Stimulated activated naive B cell treated with anti-CD40 and anti-IgM and Interleukin-4, amounts not matched to agents 10 μg/mL and 1 μg/mL and 100 μg/mL, for 72 hours (primary cell): Measurements from ENCODE around the gene NET1.
"Not testable (repeated sequence)": the region's sequence is repeated elsewhere in the genome, so short reads cannot be mapped to it uniquely, and the experiment has no call there.

Experiments used
- ATAC-seq, 2 donors: fragments of 150-1000 bp; cut with Tn5 transposase; replicated peaks; 2 replicates each; pipeline ENCODE4 v1.10.0; 2021; ENCODE audit warnings: moderate library complexity in 1 of 2
- DNase-seq: peaks from one replicate; pipeline ENCODE4 v3.0.0; 2021
- H3K27ac Mint-ChIP-seq: one replicate; pipeline ENCODE4 v1.8.0; 2022; ENCODE audit warnings: mild to moderate bottlenecking, mixed read lengths
- H3K27me3 Mint-ChIP-seq, 2 donors: one replicate each; pipeline ENCODE4 v1.8.0; 2022; ENCODE audit warnings: mixed read lengths in 2 of 2
- H3K36me3 Mint-ChIP-seq, 2 donors: one replicate each; pipeline ENCODE4 v1.8.0; 2022; ENCODE audit warnings: mixed read lengths in 2 of 2, mild to moderate bottlenecking in 1 of 2
- H3K4me1 Mint-ChIP-seq, 2 donors: one replicate each; pipeline ENCODE4 v1.8.0; 2022; ENCODE audit warnings: mixed read lengths in 2 of 2, mild to moderate bottlenecking in 1 of 2
- H3K4me3 Mint-ChIP-seq, 2 donors: one replicate each; pipeline ENCODE4 v1.8.0; 2022; ENCODE audit warnings: mild to moderate bottlenecking in 2 of 2, mixed read lengths in 2 of 2, moderate library complexity in 1 of 2
- H3K9me3 Mint-ChIP-seq, 2 donors: one replicate each; pipeline ENCODE4 v1.8.0; 2022; ENCODE audit warnings: mixed read lengths in 2 of 2, mild to moderate bottlenecking in 1 of 2

The NET1 gene, protein sequence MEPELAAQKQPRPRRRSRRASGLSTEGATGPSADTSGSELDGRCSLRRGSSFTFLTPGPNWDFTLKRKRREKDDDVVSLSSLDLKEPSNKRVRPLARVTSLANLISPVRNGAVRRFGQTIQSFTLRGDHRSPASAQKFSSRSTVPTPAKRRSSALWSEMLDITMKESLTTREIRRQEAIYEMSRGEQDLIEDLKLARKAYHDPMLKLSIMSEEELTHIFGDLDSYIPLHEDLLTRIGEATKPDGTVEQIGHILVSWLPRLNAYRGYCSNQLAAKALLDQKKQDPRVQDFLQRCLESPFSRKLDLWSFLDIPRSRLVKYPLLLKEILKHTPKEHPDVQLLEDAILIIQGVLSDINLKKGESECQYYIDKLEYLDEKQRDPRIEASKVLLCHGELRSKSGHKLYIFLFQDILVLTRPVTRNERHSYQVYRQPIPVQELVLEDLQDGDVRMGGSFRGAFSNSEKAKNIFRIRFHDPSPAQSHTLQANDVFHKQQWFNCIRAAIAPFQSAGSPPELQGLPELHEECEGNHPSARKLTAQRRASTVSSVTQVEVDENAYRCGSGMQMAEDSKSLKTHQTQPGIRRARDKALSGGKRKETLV

DNA sequence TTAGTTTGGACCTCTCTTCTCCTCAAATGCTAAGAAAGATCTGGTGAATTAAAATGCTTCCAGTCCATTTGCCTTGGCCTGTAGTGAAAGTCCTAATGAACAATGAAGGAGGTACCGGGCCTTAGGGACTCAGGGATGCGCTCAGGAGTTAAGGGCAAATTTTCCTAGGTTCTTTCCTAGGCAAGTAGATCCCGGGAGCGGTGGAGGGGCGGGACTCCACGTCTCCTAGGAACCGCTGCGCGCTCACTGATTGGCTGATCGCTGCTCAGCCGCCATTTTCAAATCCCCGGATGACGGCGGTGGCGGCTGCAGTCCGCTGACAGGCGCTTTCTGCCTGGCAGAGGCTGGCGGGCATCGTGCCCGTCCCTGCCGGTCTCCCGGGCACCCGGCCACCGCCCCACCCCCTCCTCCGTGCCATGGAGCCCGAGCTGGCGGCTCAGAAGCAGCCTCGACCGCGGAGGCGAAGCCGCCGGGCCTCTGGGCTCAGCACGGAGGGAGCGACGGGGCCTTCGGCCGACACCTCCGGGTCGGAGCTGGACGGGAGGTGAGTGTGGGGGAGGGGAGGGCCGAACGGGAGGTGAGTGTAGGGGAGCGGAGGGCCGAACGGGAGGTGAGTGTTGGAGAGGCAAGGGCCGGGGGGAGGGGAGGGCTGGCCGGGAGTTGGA lies at the start of gene NET1:
Gene NET1 (plus strand): TSS at position 281 of the 665 bp plus-strand sequence. CDS start 136 bp downstream, at position 417.
- no peaks in the 10 kb centered on the region for H3K36me3 Mint-ChIP-seq
- peaks cover 4 to 5% of the 10 kb centered on the region in 2 donors for H3K9me3 Mint-ChIP-seq
- DNase-seq (peak; percentile 62), ATAC-seq (peak; percentile 93)
- peak within 1 kb of the TSS in 1 of 2 donors; percentile 79 for H3K4me3 Mint-ChIP-seq
- H3K4me1 Mint-ChIP-seq = no peaks in the 10 kb centered on the region
- H3K27me3 Mint-ChIP-seq = peaks cover 13 to 18% of the 10 kb centered on the region in 2 donors
- H3K27ac Mint-ChIP-seq = no peak within 1 kb of the TSS

DNA sequence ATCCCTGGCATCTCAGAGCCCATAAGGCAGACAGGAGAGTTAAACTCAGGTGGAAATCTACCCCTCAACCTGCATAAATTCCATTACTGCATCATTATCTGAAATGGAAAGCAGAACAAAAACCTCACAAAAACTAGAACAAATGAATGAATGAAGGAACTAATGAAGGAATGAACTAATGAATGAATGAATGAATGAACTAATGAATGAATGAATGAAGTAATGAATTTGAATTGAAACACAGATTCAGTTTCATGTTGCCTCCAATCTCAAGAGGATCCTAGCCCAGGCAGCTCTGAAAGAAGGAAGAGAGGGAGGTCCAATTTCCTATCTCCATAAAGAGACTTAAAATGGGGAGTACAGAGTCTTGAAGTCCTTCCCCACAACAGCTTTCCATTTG lies 49.5 kb upstream of the NET1 start:
- no peaks in the 10 kb centered on the region for H3K9me3 Mint-ChIP-seq
- H3K27ac Mint-ChIP-seq = no peak overlapping the region
- ATAC-seq (no peak), DNase-seq (no peak)
- H3K36me3 Mint-ChIP-seq = no peaks in the 10 kb centered on the region
- H3K27me3 Mint-ChIP-seq = peaks cover 22 to 36% of the 10 kb centered on the region in 2 donors
- no peak overlapping the region for H3K4me3 Mint-ChIP-seq
- H3K4me1 Mint-ChIP-seq = no peaks in the 10 kb centered on the region

DNA sequence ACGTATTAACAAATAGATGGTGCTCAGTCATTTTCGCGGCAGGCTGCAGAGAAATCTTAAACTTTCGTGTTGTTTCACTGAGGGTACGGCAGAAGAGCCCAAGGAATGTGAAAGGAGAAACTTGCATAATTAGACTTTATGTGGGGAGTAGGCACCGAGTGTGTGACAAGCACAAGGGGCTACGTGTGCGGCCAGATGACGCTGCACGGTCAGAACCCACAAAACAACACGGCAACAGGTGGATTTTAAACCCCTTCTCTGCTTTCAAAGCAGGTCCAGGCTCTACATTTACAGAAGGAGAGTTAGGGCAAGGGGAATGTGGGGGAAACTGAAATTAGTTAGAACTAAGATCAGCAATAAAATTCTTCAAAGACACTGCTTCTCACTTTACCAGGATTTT lies 48.0 kb upstream of the NET1 start:
- no peak for DNase-seq
- Mint-ChIP-seq H3K36me3 (no peaks in the 10 kb centered on the region), H3K27me3 (peaks cover 17 to 31% of the 10 kb centered on the region in 2 donors), H3K4me1 (no peaks in the 10 kb centered on the region), H3K4me3 (no peak overlapping the region), H3K9me3 (no peaks in the 10 kb centered on the region), H3K27ac (no peak overlapping the region)
- no peak for ATAC-seq

DNA sequence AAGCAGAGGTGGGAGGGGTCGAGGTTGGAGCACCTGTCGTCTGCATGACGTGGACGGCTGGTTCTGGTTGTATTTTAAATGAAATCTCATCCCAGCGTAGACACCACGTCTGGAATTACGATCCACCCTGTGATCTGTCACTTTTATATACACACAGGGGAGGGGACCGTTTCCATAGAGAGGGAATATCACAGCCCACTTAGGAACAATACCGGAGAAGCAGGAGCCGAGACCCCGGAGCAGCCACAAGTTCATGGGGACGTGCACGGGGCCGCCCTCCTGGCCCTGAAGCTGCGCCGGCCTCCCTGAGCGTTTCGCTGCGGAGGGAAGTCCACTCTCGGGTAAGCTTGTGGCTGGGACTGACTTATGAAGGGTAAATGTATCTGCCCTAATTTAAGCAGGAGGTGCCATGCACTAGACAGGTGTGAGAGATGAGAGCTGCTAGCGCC lies 47.4 kb upstream of the NET1 start, which contains the start of gene UCN3:
Gene UCN3 (plus strand): TSS at position 77 of the 449 bp plus-strand sequence. CDS start 8,755 bp downstream, outside the sequence.
- ATAC-seq = no peak
- H3K9me3 Mint-ChIP-seq = peaks cover 0 to 5% of the 10 kb centered on the region in 2 donors
- no peak within 1 kb of the TSS for H3K27ac Mint-ChIP-seq
- H3K36me3 Mint-ChIP-seq = no peaks in the 10 kb centered on the region
- H3K4me3 Mint-ChIP-seq = no peak within 1 kb of the TSS
- no peak for DNase-seq
- peaks cover 12 to 26% of the 10 kb centered on the region in 2 donors for H3K27me3 Mint-ChIP-seq
- no peaks in the 10 kb centered on the region for H3K4me1 Mint-ChIP-seq

DNA sequence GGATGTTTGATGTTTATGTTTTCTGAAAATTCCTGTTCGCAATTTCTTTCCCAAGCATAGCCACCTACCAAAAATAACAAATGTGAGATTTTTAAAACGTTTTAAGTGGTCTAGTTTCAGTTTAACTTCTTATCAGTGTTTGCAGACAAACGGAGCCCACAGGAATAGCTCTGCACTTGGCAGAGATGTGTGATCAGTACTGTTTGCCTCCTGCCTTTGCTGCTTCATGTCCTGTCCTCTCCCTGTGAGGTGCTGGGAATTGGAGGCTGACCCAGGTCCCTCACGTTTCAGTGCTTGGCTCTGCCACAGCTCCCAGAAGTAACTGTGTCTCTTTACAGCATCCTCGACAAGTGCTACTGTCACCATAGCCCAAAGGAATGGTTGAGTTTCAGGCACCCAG lies 46.4 kb upstream of the NET1 start:
- Mint-ChIP-seq H3K4me1 (peaks cover 0 to under 1% of the 10 kb centered on the region in 2 donors), H3K36me3 (no peaks in the 10 kb centered on the region), H3K27me3 (peaks cover 11 to 18% of the 10 kb centered on the region in 2 donors), H3K4me3 (no peak overlapping the region), H3K27ac (no peak overlapping the region), H3K9me3 (peaks cover 4 to 10% of the 10 kb centered on the region in 2 donors)
- DNase-seq (no peak), ATAC-seq (no peak)

DNA sequence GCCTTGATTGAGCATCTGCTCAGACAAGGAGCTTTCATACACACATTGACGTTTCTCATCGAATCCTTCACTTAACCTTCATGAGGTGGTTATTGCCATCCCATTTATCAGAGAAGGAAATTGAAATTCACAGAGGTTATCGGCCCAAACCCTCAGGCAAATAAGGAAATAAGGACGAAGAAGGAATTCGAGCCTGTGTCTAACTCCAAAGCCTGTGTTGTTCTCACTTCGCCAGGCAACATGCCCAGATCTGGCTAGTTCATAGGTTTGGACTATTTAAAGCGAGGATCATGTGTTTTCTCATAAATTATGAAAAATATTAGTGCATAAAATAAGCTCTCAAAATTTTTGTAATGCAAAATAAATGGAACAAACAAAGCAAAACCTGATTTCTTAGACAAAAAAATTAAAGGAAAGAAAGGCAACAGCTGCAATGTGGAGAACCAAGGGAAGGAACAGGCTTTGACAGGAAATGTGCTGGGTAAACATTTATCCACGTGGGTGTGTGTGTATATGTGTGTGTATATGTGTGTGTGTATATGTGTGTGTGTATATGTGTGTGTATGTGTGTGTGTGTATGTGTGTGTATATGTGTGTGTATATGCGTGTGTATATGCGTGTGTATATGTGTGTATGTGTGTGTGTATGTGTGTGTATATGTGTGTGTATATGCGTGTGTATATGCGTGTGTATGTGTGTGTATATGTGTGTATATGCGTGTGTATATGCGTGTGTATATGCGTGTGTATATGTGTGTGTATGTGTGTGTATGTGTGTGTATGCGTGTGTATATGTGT lies 42.8 kb upstream of the NET1 start:
- H3K27me3 Mint-ChIP-seq = peaks cover 11 to 16% of the 10 kb centered on the region in 2 donors
- no peak overlapping the region for H3K4me3 Mint-ChIP-seq
- H3K27ac Mint-ChIP-seq = no peak overlapping the region
- H3K4me1 Mint-ChIP-seq = peaks cover 0 to 2% of the 10 kb centered on the region in 2 donors
- ATAC-seq (no peak), DNase-seq (no peak)
- H3K9me3 Mint-ChIP-seq = peaks cover 5 to 13% of the 10 kb centered on the region in 2 donors
- H3K36me3 Mint-ChIP-seq = no peaks in the 10 kb centered on the region

DNA sequence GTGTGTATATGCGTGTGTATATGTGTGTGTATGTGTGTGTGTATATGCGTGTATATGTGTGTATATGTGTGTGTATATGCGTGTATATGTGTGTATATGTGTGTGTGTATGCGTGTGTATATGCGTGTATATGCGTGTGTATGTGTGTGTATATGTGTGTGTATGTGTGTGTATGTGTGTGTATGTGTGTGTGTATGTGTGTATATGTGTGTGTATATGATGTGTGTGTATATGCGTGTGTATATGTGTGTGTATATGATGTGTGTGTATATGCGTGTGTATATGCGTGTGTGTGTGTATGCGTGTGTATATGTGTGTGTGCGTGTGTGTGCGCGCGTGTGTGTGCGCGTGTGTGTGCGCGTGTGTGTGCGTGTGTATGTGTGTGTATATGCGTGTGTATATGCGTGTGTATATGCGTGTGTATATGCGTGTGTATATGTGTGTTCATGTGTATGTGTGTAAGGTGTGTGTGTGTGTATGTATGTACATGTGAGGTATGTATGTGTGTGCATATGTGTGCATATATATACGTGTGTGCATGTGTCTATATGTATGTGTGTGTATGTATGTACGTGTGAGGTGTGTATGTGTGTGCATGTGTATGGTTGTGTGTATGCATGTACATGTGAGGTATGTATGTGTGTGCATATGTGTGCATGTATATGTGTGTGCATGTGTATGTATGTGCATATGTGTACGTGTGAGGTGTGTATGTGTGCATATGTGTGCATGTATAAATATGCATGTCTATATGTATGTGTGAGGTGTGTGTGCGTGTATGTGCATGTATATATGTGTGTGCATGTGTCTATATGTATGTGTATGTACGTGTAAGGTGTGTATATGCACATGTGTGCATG lies 41.6 kb upstream of the NET1 start:
- peaks cover 5 to 13% of the 10 kb centered on the region in 2 donors for H3K9me3 Mint-ChIP-seq
- peaks cover 0 to 2% of the 10 kb centered on the region in 2 donors for H3K4me1 Mint-ChIP-seq
- H3K27ac Mint-ChIP-seq = no peak overlapping the region
- DNase-seq (no peak), ATAC-seq (no peak)
- no peaks in the 10 kb centered on the region for H3K36me3 Mint-ChIP-seq
- peaks cover 19 to 22% of the 10 kb centered on the region in 2 donors for H3K27me3 Mint-ChIP-seq
- H3K4me3 Mint-ChIP-seq = no peak overlapping the region

DNA sequence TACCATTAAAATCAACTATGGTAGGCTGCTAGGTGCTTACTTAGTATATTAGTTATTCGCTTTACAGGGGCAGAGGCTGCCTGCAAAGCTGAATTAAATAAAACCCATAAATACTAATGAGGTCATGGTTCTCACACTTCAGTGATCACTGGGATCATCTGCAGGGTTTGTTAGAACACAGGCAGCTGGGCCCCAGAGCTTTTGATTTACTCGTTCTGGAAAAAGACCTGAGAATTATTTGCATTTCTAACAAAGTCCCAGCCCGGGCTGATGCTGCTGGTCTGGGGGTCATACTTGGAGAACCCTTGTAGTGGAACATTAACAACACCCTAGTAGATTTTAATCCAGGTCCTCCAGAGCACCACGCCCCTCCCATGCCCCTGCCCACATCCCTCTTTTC lies 39.0 kb upstream of the NET1 start:
- peaks cover 0 to 2% of the 10 kb centered on the region in 2 donors for H3K4me1 Mint-ChIP-seq
- no peaks in the 10 kb centered on the region for H3K36me3 Mint-ChIP-seq
- peaks cover 5 to 13% of the 10 kb centered on the region in 2 donors for H3K9me3 Mint-ChIP-seq
- DNase-seq = no peak
- no peak overlapping the region for H3K27ac Mint-ChIP-seq
- peaks cover 17 to 20% of the 10 kb centered on the region in 2 donors for H3K27me3 Mint-ChIP-seq
- no peak for ATAC-seq
- no peak overlapping the region for H3K4me3 Mint-ChIP-seq

DNA sequence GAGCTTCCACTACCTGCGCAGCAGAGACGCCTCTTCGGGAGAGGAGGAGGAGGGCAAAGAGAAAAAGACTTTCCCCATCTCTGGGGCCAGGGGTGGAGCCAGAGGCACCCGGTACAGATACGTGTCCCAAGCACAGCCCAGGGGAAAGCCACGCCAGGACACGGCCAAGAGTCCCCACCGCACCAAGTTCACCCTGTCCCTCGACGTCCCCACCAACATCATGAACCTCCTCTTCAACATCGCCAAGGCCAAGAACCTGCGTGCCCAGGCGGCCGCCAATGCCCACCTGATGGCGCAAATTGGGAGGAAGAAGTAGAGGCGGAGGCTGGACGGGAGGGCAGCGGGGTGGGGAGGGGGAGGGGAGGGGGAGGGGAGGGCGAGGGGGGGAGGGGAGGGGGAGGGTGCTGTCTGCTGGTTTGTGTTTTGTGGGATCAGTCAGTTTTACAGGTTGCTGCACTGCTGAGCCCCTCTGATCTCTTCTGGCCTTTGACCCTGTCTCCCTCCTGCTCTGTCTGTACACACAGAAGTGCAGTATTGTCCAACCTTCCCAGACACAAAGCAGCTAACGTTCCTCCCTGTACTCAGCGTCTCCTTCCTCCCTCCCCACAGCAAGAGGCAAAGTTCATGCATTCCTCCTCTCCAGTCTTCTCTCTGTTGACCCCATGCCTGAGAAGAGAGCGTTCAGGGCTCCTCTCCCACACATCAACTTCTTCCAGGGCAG lies 38.3 kb upstream of the NET1 start:
- ATAC-seq (no peak), DNase-seq (no peak)
- Mint-ChIP-seq H3K4me1 (peaks cover 0 to 2% of the 10 kb centered on the region in 2 donors), H3K4me3 (no peak overlapping the region), H3K27ac (no peak overlapping the region), H3K36me3 (no peaks in the 10 kb centered on the region), H3K9me3 (peaks cover 5 to 14% of the 10 kb centered on the region in 2 donors), H3K27me3 (peaks cover 17 to 20% of the 10 kb centered on the region in 2 donors)

DNA sequence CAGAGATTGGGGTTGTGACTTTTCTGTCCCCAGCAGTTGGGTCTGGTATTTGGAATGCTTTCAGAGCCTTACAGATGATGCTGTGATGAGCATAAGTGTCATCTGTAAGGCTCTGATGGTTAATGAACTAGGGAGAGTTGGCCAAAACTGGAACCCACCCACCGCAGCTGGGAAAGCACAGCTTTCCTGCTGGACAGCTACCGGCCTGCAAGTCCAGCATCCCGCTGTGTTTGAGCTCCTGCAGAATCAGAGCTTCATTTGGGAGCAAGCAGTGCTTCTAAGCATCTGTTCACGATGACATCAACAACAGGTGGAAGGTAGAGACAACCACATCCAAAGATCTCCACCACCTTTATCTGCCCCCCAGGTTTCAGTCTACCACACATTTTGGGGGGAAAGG lies 35.9 kb upstream of the NET1 start:
- Mint-ChIP-seq H3K36me3 (no peaks in the 10 kb centered on the region), H3K9me3 (peaks cover 3 to 5% of the 10 kb centered on the region in 2 donors), H3K27ac (no peak overlapping the region), H3K4me3 (no peak overlapping the region), H3K27me3 (peaks cover 17 to 20% of the 10 kb centered on the region in 2 donors), H3K4me1 (no peaks in the 10 kb centered on the region)
- ATAC-seq (no peak), DNase-seq (no peak)

DNA sequence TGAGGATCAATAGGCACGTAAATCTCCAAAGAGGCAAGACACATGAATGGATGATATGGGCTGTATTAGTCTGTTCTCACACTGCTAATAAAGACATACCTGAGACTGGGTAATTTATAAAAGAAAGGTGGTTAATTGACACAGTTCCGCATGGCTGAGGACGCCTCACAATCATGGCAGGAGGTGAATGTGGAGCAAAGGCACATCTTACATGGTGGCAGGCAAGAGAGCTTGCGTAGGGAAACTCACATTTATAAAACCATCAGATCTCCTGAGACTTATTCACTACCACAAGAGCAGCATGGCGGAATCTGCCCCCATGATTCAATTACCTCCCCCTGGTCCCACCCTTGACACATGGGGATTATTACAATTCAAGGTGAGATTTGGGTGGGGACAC lies 33.2 kb upstream of the NET1 start:
- H3K27me3 Mint-ChIP-seq = peaks cover 11 to 23% of the 10 kb centered on the region in 2 donors
- not testable (repeated sequence) for H3K4me1 Mint-ChIP-seq, H3K4me3 Mint-ChIP-seq, H3K9me3 Mint-ChIP-seq, H3K27ac Mint-ChIP-seq, H3K36me3 Mint-ChIP-seq, ATAC-seq, DNase-seq

DNA sequence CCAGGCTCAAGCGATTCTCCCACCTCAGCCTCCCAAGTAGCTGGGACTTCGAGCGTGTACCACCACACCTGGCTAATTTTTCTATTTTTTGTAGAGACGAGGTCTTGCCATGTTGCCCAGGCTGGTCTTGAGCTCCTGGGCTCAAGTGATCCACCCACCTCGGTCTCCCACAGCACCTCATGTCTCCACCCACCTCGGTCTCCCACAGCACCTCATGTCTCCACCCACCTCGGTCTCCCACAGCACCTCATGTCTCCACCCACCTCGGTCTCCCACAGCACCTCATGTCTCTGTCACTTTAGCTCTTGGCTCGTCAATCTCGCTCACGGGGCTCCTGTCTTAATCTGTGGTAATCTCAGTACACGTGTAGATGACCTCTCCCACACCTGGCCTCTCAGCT lies 32.0 kb upstream of the NET1 start:
- H3K9me3 Mint-ChIP-seq, ATAC-seq: not testable (repeated sequence)

More for the DNA sequence above, 32.0 kb upstream of the NET1 start:
- not testable (repeated sequence) for H3K4me1 Mint-ChIP-seq, DNase-seq, H3K36me3 Mint-ChIP-seq, H3K4me3 Mint-ChIP-seq, H3K27ac Mint-ChIP-seq
- H3K27me3 Mint-ChIP-seq = peaks cover 0 to 15% of the 10 kb centered on the region in 2 donors
